Motor neuron (in vitro differentiated cells): Measurements from ENCODE around the gene C5orf15. TPM values are rescaled to one million over a fixed set of nuclear protein-coding genes. Genes with fewer than 3 reads are reported as not detected.
A peak's percentile ranks its signal among the peaks of the same experiment; 100 is the strongest.

Source experiments
- ATAC-seq, 8 experiments: fragments of 200-7000 bp; cut with Tn5 transposase; replicated peaks in 6 of 8; 2 replicates each; pipeline ENCODE4 v1.8.0; 2021; ENCODE audit warnings: mild to moderate bottlenecking in 8 of 8, moderate library complexity in 8 of 8
- H3K27ac ChIP-seq, 2 donors: fragments of 250-450 bp; sonication (Bioruptor Pico); 2 replicates each; pipeline ENCODE4 v1.9.0; 2021; ENCODE audit warnings: antibody characterized with exemption in 2 of 2, mild to moderate bottlenecking in 2 of 2, moderate library complexity in 1 of 2
- H3K4me1 ChIP-seq, 2 donors: fragments of 250-450 bp; sonication (Bioruptor Pico); replicated peaks in 1 of 2; 2 replicates each; pipeline ENCODE4 v1.6.1; 2021; ENCODE audit warnings: antibody characterized with exemption in 2 of 2, mild to moderate bottlenecking in 2 of 2, moderate library complexity in 1 of 2
- H3K4me3 ChIP-seq, 5 donors: fragments of 250-450 bp; sonication (Bioruptor Pico); 2 replicates each; pipeline ENCODE4 v1.9.0; 2021; ENCODE audit warnings: antibody characterized with exemption in 5 of 5, mild to moderate bottlenecking in 5 of 5, moderate library complexity in 4 of 5
- WGBS, 10 experiments: fragments of 450-650 bp; shearing (Covaris generic); methylation state at CpG; one replicate each; pipeline ENCODE4 v1.0.0; 2022; 5-methylcytosine and 5-hydroxymethylcytosine counted together
- in situ Hi-C, 9 experiments: fragments of 400-800 bp; cut with MboI; loops; one replicate each; pipeline ENCODE4 v1.15.0; 2021; ENCODE audit warnings: low sequenced_read_pairs in 9 of 9, low pct_unique_long_range_greater_than_20kb in 2 of 9; ENCODE audit not compliant: unreplicated experiment in 9 of 9
- total RNA-seq, 8 experiments: library from RNA; unstranded; fragments of 300-600 nt; gene quantifications; 2 replicates each; pipeline versions ENCODE4 v1.2.3 to v1.2.4, GENCODE V29; 2022

The C5orf15 gene
- total RNA-seq, 8 experiments from 2014 or later = 27.3 to 92.6 (median 46.9) TPM

DNA sequence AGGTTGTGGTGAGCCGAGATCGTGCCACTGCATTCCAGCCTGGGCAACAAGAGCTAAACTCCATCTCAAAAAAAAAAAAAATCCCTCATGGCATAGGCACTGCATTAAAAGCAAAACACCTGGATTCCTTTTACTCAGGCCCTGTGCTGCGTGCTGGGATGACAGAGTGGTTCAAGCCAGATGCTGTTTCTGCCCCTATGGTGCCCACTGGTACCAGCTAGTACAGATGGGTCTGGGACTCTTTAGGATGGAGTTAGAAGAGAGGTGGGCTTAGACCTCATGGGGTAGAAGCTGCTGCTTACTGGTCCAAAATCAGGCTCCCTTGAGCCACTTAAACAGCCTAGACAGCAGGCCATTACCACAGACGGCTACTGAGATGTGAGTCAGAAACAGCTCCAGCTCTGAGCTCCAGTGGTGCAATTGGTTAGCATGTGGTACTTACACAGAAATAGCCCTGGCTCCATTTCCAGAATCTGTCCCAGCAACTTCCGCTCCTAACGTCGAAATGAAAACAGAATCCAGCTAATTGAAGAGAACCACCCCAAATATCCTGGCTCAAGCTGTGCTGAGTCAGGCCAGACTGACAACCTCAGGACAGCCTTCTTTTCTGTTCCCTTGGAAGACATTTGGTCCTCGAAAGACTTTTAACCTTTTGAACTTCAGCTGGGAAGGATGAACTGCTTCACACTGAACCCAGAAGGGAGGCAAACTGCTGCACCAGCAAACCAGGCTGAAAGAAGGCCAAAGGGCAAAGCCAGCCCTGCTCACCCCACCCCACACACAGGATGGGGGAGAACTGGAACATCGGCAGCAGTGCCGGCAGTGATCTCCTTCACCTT is 15.5 kb downstream of the C5orf15 start:
- 19 to 78% (median 49%) methylated on average over 1 to 6 of the region's 10 CpGs; no CpG with 5 or more reads in 6 of the 10 experiments for WGBS, 10 experiments
- Histone ChIP-seq H3K4me1 (no peaks in the 10 kb centered on the region), H3K27ac (no peak overlapping the region), H3K4me3 (no peak overlapping the region)
- peak in 2 of 8 experiments; percentile 97 to 98 for ATAC-seq
- in situ Hi-C loops = no loop called here

DNA sequence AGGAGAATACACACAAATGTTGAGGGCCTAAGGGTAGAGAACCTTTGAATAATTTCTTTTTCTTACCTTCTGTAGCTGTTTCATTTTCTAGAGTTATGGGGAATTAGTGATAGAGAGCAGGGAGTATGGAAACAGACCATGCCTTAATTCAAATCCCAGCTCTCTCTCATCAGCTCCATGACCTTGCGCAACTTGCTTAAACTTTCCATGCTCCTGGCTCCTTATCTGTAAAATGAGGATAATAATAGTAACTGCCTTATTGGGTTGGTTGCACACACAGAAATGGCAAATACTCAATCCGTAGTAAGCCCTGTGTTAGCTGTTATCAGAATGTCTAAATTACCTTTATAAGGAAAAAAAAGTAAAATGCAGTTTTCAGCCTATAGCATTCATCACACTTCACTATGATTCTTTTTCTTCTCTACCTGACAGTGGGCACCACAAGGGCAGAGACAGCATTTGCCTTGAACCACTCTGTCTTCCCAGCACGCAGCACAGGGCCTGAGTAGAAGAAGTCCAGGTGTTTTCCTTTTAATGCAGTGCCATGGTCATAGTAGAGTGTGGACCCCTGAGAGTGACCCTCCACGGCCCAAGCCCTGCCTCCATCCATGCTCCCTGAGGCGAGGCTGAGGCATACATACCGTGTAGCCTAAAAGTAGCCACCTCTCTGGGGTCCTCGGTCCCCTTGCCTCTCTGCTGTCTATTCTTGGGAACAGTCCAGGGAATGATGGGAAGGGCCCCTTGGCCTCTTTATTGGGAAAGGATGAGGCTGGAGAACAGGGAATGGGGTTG is 17.4 kb downstream of the C5orf15 start:
- ATAC-seq = no peak

DNA sequence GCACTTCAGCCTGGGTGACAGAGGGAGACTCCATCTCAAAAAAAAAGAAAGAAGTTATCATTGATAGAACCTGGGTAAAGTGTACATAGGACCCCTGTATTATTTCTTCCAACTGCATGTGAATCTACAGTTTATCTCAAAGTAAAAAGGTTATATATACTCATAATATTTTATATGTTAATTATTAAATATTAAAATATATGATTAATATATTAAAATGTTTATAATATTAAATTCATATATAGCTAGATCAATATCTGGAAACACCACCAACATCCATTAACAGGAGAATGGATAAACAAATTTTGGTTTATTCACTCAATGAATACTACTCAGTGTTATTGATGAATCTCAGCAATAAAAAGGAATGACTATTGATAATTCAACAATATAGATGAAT is 19.7 kb downstream of the C5orf15 start:
- no peak for ATAC-seq
- Histone ChIP-seq H3K4me3 (no peak overlapping the region), H3K4me1 (no peaks in the 10 kb centered on the region), H3K27ac (no peak overlapping the region)
- in situ Hi-C loops = loop anchor here in 2 of 9 experiments (25.0 kb wide), 1 partner anchor 836 kb away; no protein-coding TSS in a partner anchor

More for the DNA sequence above, 17.4 kb downstream of the C5orf15 start:
- WGBS, 10 experiments = 75 to 100% (median 89%) methylated on average over 1 to 7 of the region's 7 CpGs
- Histone ChIP-seq H3K27ac (no peak overlapping the region), H3K4me1 (no peaks in the 10 kb centered on the region), H3K4me3 (no peak overlapping the region)
- in situ Hi-C loops = no loop called here

DNA sequence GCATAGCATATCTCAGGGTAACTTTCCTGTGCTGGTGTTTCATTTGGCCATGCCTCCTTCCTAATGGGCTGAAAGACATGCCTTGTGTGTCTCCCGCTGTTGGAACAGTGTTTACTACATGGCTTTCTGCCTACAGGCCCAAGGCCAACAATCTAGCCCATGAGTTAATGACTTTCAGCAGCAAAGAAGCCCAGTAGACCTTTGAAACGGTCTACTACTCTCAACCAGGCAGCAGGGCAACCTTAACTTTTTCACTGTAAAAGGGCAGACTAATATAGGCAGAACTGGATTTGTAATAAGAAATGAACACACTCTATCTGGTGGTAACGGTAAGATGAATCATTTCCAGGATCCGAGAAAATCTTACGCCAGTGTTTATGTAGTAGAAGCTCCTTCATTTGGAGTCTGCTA is 21.0 kb downstream of the C5orf15 start:
- WGBS, 10 experiments = 20 to 87% (median 79%) methylated on average over 1 to 5 of the region's 5 CpGs; no CpG with 5 or more reads in 3 of the 10 experiments
- in situ Hi-C loops = loop anchor here in 2 of 9 experiments (25.0 kb wide), 1 partner anchor 835 kb away; no protein-coding TSS in a partner anchor
- Histone ChIP-seq H3K4me1 (no peaks in the 10 kb centered on the region), H3K4me3 (no peak overlapping the region), H3K27ac (no peak overlapping the region)
- no peak for ATAC-seq

DNA sequence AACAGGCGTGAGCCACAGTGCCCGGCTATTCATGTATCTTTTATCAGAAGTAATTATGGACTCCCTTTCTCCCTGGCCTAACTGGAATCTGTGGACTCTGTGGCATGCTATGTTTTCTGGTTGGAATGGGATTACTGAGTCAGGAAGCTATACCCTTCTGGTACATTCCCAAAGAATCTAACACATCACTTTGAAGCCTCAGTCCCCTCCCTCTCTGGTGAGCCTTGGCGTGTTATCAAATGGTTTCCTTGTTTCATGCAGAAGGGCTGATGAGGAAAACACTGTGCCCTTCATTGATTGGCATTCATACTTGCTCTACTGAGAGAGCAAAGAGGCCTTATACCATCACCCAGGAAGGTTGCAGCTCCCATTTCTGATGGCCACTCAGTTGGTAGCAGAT is 22.9 kb downstream of the C5orf15 start:
- Histone ChIP-seq H3K27ac (no peak overlapping the region), H3K4me3 (no peak overlapping the region), H3K4me1 (no peaks in the 10 kb centered on the region)
- 57 to 100% (median 100%) methylated on average over 1 to 2 of the region's 3 CpGs; no CpG with 5 or more reads in 5 of the 10 experiments for WGBS, 10 experiments
- in situ Hi-C loops = loop anchor here in 2 of 9 experiments (25.0 kb wide), 1 partner anchor 833 kb away; no protein-coding TSS in a partner anchor
- no peak for ATAC-seq

DNA sequence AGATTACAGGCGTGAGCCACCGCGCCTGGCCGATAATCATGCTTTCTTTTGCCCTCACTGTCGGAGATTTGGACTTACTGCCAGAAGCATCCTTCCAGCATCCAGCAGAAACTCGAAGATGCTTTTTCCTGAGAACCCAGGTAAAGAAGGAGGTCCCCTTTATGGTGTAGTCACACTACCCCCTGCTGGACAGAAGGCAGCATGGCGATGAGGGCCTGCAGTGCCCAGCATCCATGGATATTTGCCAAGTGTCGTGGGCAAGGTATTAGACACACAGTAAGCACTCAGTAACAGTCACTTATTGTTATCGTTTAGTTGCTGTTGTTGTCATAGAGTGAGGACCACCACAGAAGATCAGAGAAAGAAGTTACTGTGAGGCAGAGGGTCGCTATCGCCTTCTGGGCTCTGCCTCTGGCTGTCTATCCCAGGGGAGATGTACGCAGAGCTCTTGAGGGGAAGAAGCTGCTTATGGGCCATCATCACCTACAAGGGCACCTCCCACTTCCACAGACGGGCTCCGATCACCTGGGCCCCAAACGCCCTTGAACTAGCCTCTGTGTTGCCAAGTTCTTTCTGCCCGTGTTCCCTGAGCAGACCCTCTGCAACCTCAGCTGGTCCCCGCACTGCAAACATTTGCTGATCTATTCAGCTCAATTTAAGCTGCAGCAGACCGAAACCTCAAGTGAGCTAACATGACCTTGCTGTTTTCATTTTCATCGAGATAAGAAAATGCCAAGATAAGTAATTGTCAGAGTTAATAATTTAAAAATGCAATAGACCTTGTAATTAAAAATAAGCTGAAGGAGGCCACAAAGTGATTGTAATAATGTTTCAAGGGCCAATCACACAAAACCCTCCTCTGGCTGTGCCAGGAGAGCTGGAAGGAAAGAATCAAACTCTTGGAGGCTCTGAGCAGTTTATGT is 23.9 kb downstream of the C5orf15 start:
- in situ Hi-C loops = loop anchor here in 2 of 9 experiments (25.0 kb wide), 1 partner anchor 832 kb away; no protein-coding TSS in a partner anchor
- 29 to 90% (median 63%) methylated on average over 2 to 12 of the region's 19 CpGs for WGBS, 10 experiments
- Histone ChIP-seq H3K4me1 (no peaks in the 10 kb centered on the region), H3K27ac (no peak overlapping the region), H3K4me3 (no peak overlapping the region)
- peak in 7 of 8 experiments; percentile 27 to 88 (median 45) for ATAC-seq

DNA sequence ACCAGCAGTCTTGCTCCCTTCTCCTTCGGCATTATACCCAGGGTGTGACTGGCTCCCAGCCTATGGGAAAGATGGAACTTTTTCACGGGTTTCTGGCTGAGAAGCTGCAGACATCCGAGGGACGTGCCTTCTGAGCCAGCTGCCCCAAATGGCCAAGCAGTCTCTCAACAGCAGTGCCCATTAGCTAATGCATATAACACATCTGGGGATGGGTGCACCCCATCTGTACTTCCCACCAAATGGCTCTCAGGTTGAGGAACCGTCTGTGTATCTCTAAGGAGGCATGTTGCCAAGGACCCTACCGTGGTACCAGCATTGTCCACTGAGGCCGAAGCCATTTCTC is 25.0 kb downstream of the C5orf15 start:
- ATAC-seq = no peak
- WGBS, 10 experiments = 15 to 93% (median 67%) methylated on average over 3 to 4 of the region's 7 CpGs; no CpG with 5 or more reads in 4 of the 10 experiments
- no peaks in the 10 kb centered on the region for H3K4me1 ChIP-seq
- in situ Hi-C loops = loop anchor here in 2 of 9 experiments (25.0 kb wide), 1 partner anchor 831 kb away; no protein-coding TSS in a partner anchor
- no peak overlapping the region for H3K27ac ChIP-seq
- no peak overlapping the region for H3K4me3 ChIP-seq

DNA sequence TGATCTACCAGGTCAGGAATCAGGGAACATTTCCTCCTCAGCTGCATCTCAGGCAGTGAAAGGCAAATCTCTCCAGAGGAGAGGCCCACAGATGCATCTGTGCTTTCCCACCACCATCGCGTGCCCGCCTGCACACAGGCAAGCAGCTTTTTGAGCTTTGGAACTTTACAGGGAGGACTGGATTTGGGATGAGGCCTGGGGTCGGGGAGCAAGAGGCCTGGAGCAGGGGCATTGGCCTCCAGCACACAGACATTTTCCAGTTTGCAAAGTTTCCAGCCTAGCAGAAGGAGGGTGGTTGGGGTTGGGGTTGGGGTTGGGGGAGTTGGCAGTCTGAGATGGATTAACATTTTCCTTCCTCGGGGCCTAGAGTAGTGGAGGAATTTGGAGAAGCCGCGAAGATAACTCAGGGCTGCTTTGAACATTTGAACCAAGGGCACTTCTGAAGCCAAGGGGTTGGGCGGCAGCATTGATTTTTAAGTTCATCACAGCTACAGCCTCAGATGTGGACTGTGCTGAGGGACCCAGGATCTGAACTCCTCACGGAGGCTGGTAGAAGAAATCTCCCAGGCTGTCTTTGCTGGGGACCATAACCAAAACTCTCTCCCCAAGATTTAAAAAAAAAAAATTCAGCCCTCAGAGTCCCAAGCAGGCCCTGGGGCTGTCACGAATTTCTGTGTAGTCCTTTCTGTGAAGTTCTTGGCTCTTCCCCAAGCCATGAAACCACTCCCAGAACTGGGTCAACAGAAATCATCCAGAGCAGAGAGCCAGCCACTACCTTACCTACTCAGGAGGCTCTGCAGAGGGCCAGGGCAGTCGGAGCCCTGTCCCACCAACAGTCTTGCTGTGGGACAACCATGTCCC is 25.6 kb downstream of the C5orf15 start:
- Histone ChIP-seq H3K4me1 (no peaks in the 10 kb centered on the region), H3K4me3 (no peak overlapping the region), H3K27ac (no peak overlapping the region)
- in situ Hi-C loops = loop anchor here in 2 of 9 experiments (25.0 kb wide), 1 partner anchor 831 kb away; no protein-coding TSS in a partner anchor
- 57 to 100% (median 90%) methylated on average over 1 to 6 of the region's 11 CpGs; no CpG with 5 or more reads in 3 of the 10 experiments for WGBS, 10 experiments
- ATAC-seq = peak in 3 of 8 experiments; percentile 49 to 85 (median 80)

DNA sequence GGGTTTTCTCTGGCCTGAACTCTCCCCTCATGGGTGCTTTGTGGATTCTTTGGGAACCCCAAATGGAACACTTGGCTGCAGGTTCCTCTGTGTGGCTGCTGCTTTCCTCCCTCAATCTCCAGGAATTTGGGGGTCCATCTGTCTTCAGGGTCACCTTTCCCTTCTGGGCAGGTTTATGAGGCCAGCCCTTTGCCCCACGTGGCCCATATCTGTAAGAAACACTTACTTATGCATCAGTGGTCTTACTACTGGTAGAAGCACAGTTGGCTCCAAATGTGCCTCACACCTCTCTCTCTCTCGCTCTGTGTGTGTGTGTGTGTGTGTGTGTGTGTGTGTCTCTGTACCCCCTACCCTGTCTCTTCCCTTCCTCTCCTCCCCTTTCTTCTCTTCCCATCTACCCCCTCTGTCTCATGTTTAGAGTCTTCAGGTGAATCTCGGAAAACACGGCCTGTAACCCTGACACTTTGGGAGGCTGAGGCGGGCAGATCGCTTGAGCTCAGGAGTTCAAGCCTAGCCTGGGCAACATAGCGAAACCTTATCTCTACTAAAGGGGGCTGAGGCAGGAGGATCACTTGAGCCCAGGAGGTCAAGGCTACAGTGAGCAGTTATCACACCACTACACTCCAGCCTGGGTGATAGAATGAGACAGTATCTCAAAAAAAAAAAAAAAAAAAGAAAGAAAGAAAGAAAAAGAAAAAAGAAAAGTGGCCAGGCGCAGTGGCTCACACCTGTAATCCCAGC is 26.8 kb downstream of the C5orf15 start:
- no peak overlapping the region for H3K4me3 ChIP-seq
- H3K4me1 ChIP-seq = no peaks in the 10 kb centered on the region
- WGBS, 10 experiments = 60 to 100% (median 91%) methylated on average over 1 to 6 of the region's 8 CpGs; no CpG with 5 or more reads in 3 of the 10 experiments
- no peak overlapping the region for H3K27ac ChIP-seq
- ATAC-seq = no peak
- in situ Hi-C loops = loop anchor here in 2 of 9 experiments (25.0 kb wide), 1 partner anchor 829 kb away; no protein-coding TSS in a partner anchor

DNA sequence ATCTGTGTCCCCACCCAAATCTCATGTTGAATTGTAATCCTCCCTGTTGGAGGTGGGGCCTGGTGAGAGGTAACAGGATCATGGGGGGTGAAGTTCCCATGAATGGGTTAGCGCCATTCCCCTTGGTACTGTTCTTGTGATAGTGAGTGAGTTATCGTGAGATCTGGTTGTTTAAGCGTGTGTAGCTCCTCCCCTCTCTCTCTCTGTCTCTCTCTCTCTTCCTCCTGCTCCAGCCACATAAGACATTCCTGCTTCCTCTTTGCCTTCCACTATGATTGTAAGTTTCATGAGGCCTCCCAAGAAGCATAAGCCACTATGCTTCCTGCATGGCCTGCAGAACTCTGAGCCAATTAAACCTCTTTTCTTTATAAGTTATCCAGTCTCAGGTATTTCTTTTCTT is 28.8 kb downstream of the C5orf15 start:
- H3K4me3 ChIP-seq = no peak overlapping the region
- H3K4me1 ChIP-seq = no peaks in the 10 kb centered on the region
- H3K27ac ChIP-seq = no peak overlapping the region
- in situ Hi-C loops = loop anchor here in 2 of 9 experiments (25.0 kb wide), 1 partner anchor 827 kb away; no protein-coding TSS in a partner anchor
- no peak for ATAC-seq
- WGBS, 10 experiments = 53 to 100% (median 92%) methylated on average over 1 to 3 of the region's 3 CpGs; no CpG with 5 or more reads in 2 of the 10 experiments

DNA sequence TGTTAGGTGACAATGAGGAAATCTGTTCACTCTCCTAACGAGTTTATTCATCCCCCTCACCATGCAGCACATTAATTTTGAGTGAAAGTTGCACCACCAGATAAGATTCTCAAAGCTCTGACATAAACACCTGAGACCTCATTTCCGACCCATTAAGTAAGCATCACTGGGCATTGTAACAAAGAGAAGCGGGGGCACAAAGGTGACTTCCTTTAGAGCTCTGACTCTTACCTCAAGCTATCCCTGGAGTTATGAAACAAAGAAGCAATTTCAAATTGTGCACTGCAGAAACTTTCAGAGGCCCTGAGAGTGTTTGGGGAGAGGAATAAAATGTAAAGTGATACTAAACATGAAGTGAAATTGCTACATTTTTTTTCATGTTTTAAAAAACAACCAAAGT is 29.5 kb downstream of the C5orf15 start:
- Histone ChIP-seq H3K4me1 (no peaks in the 10 kb centered on the region), H3K4me3 (no peak overlapping the region), H3K27ac (no peak overlapping the region)
- in situ Hi-C loops = loop anchor here in 2 of 9 experiments (25.0 kb wide), 1 partner anchor 827 kb away; no protein-coding TSS in a partner anchor
- ATAC-seq = no peak
- WGBS, 10 experiments = 17 to 100% (median 72%) methylated on average over 1 to 3 of the region's 3 CpGs; no CpG with 5 or more reads in 1 of the 10 experiments
